OCI-LY7 (cell line): Measurements from ENCODE around the gene GGA2.

Source experiments
- CTCF ChIP-seq: fragments of 200-600 bp; sonication (generic); conservative IDR thresholded peaks from 2 replicates; pipeline ENCODE4 v1.5.1; 2014; ENCODE audit warnings: mild to moderate bottlenecking, antibody characterized with exemption, low read length, moderate library complexity, mixed read lengths
- EZH2phosphoT487 ChIP-seq: fragments of 200-600 bp; sonication (generic); IDR thresholded peaks from 2 replicates; pipeline ENCODE4 v1.6.1; 2018; ENCODE audit warnings: low read depth, borderline replicate concordance, mild to moderate bottlenecking, mixed run types, antibody characterized with exemption, low read length, moderate library complexity, mixed read lengths

GRCh38 chr16:23448392-23448791, 61.9 kb downstream of the GGA2 start:
- TF ChIP-seq CTCF (no peak), EZH2phosphoT487 (no peak)
